Dendritic cell treated with granulocyte-macrophage colony-stimulating factor and Interleukin-4, amounts not matched to agents 40 ng/mL and 50 ng/mL, for 4 days (primary cell): Measurements from ENCODE around the gene MEIKIN.

ENCODE experiments used
- H3K27ac Mint-ChIP-seq: one replicate; pipeline ENCODE4 v1.8.0; 2022; ENCODE audit warnings: mild to moderate bottlenecking, mixed read lengths
- H3K27me3 Mint-ChIP-seq: one replicate; pipeline ENCODE4 v1.8.0; 2022; ENCODE audit warnings: mild to moderate bottlenecking, mixed read lengths
- H3K36me3 Mint-ChIP-seq: one replicate; pipeline ENCODE4 v1.8.0; 2022; ENCODE audit warnings: low read depth, mixed read lengths
- H3K4me1 Mint-ChIP-seq: one replicate; pipeline ENCODE4 v1.8.0; 2022; ENCODE audit warnings: low read depth, mixed read lengths
- H3K4me3 Mint-ChIP-seq: one replicate; pipeline ENCODE4 v1.8.0; 2022; ENCODE audit warnings: mild to moderate bottlenecking, moderate library complexity, mixed read lengths
- H3K9me3 Mint-ChIP-seq: one replicate; pipeline ENCODE4 v1.8.0; 2022; ENCODE audit warnings: mixed read lengths
- intact Hi-C: fragments of 100-400 bp; cut with micrococcal nuclease; formaldehyde crosslinking; loops from one replicate; pipeline ENCODE4 v1.15.0; 2022

The MEIKIN gene

DNA sequence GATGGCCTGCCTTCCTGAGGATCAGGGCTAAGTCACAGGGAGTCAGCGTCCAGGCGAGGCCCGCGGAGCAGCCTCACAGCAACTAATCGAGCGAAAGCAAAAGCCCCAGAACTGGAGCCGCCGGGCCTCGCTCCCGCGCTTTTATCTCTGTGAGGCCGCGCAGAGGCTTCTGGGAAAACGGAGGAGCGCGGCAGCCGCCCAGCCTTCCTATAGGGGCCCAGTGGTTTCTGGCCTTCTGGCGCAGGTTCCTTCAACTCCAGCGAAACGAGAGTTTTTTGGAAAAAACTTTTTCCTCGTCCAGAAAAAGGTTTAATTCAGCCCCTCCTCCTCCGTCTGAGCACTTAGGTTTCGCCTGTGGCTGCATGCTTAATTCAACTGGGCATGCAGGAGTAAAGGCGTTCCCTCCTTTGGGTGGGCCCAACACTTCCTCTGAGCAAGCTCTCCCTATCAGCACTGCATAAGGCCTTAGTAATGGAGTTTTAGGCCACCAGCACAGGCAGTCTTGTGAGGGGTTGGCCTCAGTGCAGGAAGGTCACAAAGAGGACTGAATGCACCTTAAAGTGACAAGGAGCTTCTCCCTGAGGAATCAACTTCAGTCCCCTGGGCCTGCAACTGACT is at the start of gene MEIKIN:
MEIKIN (minus strand) TSS at position 113 of the 618 bp plus-strand sequence. CDS start 158 bp downstream, outside the sequence.
- no peak within 1 kb of the TSS for H3K4me3 Mint-ChIP-seq
- intact Hi-C loops, result no loop called here

DNA sequence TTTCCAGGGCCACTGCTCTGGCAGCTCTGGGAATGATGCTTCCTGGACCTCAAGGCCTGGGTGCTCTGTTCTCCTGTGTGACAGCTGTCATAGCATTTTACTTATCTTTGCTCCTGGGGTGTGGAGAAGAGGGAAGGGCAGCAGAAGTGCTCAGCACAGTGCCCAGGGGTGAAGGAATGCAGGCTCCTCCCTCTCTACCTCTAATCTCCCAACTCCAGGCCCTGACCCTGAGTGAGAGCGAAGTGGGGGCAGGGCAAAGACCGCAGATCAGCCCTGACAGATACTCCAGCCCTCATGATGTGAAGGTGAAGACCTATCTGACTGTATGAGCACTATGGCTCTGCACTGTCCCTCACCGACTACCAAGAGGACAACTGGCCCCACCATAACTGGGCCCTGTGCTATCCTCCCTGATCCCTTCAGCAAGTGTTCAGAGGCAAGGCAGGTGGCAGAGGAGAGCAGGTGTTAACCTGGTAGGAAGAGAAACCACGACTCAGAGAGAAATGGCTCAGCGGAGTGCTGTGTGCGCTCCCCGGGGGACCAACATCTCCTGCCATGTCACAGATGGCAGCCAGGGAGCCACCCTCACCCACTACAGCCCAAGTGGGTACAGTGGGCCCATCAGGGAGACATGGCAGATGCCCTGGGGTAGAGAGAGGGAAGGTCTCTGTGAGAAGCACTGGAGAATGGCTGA is 49.2 kb upstream of the MEIKIN start:
- no peak overlapping the region for H3K4me3 Mint-ChIP-seq
- no peaks in the 10 kb centered on the region for H3K9me3 Mint-ChIP-seq
- no peaks in the 10 kb centered on the region for H3K4me1 Mint-ChIP-seq
- H3K36me3 Mint-ChIP-seq, result no peaks in the 10 kb centered on the region
- intact Hi-C loops, result no loop called here
- no peak overlapping the region for H3K27ac Mint-ChIP-seq
- H3K27me3 Mint-ChIP-seq, result no peaks in the 10 kb centered on the region

More for the DNA sequence above, at the start of gene MEIKIN:
- Mint-ChIP-seq H3K4me1 (peaks cover 25% of the 10 kb centered on the region), H3K27me3 (peaks cover 3% of the 10 kb centered on the region), H3K9me3 (no peaks in the 10 kb centered on the region), H3K27ac (no peak within 1 kb of the TSS), H3K36me3 (no peaks in the 10 kb centered on the region)

DNA sequence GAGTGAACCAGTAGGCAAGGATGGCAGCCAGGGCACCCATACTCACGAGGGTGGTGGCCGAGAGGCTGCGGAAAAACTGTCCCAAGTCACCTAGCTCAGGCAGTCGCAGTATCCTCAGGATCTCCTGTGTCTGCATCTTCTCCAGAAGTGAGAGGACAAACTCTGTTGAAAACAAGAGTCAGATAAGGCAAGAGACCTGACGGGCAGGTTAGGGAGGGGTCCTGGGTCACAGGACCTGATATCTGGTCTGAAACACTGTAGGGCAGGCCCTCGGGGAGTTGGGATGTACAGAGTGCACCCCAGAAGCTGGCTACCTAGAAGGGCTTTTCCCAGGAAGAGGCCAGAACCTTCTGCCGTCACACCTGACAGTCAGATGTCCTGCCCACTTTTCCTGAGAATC is 48.6 kb upstream of the MEIKIN start:
- H3K36me3 Mint-ChIP-seq, result no peaks in the 10 kb centered on the region
- no peaks in the 10 kb centered on the region for H3K9me3 Mint-ChIP-seq
- H3K27me3 Mint-ChIP-seq, result no peaks in the 10 kb centered on the region
- intact Hi-C loops, result no loop called here
- H3K4me1 Mint-ChIP-seq, result no peaks in the 10 kb centered on the region
- H3K4me3 Mint-ChIP-seq, result no peak overlapping the region
- H3K27ac Mint-ChIP-seq, result no peak overlapping the region

DNA sequence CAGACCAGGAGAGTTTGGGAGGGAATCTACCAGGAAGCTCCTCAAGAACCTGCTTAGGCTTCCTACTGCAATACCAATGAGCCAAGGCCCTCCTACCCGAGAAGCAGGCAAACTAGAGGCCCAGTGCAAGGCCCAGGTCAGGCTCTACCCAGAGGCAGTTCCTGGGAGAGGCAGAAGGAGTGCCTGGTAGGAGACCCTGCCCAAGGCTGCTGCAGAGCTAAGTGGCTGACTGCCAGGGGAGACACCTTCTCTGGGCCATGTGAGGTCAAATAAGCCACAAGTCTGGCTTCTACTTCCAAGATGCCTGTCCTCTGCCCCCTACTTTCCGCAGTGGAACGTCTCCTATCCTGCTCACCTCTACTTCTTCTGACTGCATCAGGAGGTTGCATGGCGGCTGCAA is 48.2 kb upstream of the MEIKIN start:
- Mint-ChIP-seq H3K9me3 (no peaks in the 10 kb centered on the region), H3K4me3 (no peak overlapping the region), H3K27me3 (no peaks in the 10 kb centered on the region), H3K27ac (no peak overlapping the region), H3K4me1 (no peaks in the 10 kb centered on the region), H3K36me3 (no peaks in the 10 kb centered on the region)
- intact Hi-C loops, result no loop called here

DNA sequence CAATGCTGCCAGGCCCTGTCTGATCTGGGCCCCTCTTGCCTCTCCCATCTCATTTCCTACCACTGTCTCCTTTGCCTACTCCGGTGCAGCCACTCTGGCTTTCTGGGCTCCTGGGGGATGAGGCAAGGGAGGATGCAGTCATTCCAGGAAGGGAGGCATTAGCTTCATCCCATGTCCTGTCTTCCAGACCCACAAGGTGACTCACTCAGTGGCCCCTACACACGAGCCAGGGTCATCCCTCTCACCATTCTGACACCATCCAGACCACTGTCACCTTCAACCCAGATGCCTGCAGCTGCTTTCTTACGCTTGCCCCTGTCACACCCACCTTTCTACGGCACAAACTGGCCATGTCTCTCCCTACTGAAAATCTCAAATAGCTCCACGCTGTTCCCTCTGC is 46.9 kb upstream of the MEIKIN start:
- no peaks in the 10 kb centered on the region for H3K4me1 Mint-ChIP-seq
- H3K4me3 Mint-ChIP-seq, result no peak overlapping the region
- no peaks in the 10 kb centered on the region for H3K9me3 Mint-ChIP-seq
- H3K27me3 Mint-ChIP-seq, result no peaks in the 10 kb centered on the region
- intact Hi-C loops, result no loop called here
- no peaks in the 10 kb centered on the region for H3K36me3 Mint-ChIP-seq
- H3K27ac Mint-ChIP-seq, result no peak overlapping the region

GRCh38 chr5:131991593-131992324 is 46.3 kb upstream of the MEIKIN start:
- intact Hi-C loops, result no loop called here
- no peaks in the 10 kb centered on the region for H3K27me3 Mint-ChIP-seq
- H3K27ac Mint-ChIP-seq, result no peak overlapping the region
- H3K4me3 Mint-ChIP-seq, result no peak overlapping the region
- no peaks in the 10 kb centered on the region for H3K36me3 Mint-ChIP-seq
- no peaks in the 10 kb centered on the region for H3K4me1 Mint-ChIP-seq
- no peaks in the 10 kb centered on the region for H3K9me3 Mint-ChIP-seq

DNA sequence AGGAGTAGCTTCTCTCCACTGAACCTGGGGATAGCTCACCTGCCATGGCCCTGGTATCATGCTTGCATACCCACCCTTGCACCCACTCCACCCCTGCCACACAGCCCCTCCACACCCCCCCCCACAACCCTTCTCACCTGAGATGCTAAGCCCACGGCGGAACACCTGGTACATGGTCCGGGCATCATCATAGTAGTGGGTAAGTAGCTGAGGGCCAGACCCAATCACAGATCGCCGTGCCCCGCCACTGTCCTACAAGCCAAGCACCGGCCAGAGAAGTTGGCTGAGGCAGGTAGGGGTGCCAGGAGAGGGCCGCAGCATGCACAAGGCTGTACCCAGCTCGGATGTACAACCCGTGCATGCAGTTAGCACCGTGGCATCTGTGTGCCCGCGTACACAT is 45.3 kb upstream of the MEIKIN start:
- H3K36me3 Mint-ChIP-seq, result no peaks in the 10 kb centered on the region
- no peaks in the 10 kb centered on the region for H3K9me3 Mint-ChIP-seq
- H3K4me3 Mint-ChIP-seq, result no peak overlapping the region
- intact Hi-C loops, result no loop called here
- H3K4me1 Mint-ChIP-seq, result no peaks in the 10 kb centered on the region
- H3K27ac Mint-ChIP-seq, result no peak overlapping the region
- no peaks in the 10 kb centered on the region for H3K27me3 Mint-ChIP-seq

GRCh38 chr5:131988601-131989000 is 43.1 kb upstream of the MEIKIN start:
- intact Hi-C loops, result no loop called here

DNA sequence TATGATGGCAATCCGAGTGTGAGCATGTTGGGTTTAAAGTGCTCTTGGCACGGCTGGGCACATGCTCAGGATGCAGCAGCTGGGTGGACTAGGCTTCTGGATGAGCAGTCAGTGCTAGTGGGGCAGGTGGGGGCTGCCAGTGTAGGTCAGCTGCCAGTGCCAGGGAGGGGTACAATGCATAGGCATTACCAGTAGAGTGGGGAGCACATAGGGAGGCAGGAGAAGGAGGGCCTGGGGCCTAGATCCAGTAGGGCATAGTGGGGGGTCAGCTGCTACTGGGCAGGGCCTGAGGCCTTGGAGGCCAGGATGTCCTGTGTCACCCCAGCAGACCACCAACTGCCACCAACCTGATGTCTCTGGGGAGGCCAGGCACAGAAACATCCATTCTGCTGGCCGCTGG is 41.8 kb upstream of the MEIKIN start:
- no peaks in the 10 kb centered on the region for H3K36me3 Mint-ChIP-seq
- no peak overlapping the region for H3K4me3 Mint-ChIP-seq
- no peaks in the 10 kb centered on the region for H3K4me1 Mint-ChIP-seq
- H3K27me3 Mint-ChIP-seq, result peaks cover 2% of the 10 kb centered on the region
- intact Hi-C loops, result no loop called here
- no peaks in the 10 kb centered on the region for H3K9me3 Mint-ChIP-seq
- no peak overlapping the region for H3K27ac Mint-ChIP-seq

More at GRCh38 chr5:131988601-131989000, 43.1 kb upstream of the MEIKIN start:
- Mint-ChIP-seq H3K4me1 (no peaks in the 10 kb centered on the region), H3K27ac (no peak overlapping the region), H3K36me3 (no peaks in the 10 kb centered on the region), H3K9me3 (no peaks in the 10 kb centered on the region), H3K4me3 (no peak overlapping the region), H3K27me3 (no peaks in the 10 kb centered on the region)

DNA sequence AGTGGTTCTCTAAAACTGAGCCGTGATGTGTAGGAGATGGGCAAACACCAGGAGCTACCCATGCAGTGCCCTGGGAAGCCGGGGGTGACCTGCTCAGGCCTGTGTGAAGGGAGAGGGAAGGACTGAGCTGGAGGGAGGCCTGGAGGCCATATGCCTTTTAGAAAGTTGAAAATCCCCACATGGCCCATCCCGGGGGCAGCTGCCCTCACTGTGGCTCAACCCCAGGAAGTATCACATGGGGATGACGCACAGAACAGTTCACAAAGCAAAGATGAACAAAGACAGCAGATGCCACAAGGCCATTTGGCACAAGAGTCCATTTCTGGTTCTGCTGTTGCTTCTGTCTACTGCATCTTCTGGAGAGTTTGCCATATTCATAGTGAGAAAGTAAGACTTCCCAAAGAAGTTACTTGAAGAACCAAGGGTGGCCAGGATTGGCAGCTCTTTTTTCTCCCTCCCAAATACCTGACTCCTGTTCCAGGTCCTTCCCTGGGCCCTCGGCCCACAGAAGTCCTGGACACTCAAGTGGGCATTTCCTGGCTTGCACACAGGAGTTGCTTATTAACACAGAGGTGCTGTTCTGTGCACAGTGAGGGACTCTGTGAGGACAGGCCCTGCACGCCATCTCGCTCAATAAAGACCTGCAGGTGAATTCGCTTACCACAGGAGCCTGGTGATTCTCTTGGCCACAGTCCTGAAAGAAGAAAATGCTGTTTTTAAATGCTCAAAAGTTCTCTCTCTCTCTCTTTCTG is 40.9 kb upstream of the MEIKIN start:
- Mint-ChIP-seq H3K36me3 (no peaks in the 10 kb centered on the region), H3K27ac (no peak overlapping the region)
- intact Hi-C loops, result no loop called here

DNA sequence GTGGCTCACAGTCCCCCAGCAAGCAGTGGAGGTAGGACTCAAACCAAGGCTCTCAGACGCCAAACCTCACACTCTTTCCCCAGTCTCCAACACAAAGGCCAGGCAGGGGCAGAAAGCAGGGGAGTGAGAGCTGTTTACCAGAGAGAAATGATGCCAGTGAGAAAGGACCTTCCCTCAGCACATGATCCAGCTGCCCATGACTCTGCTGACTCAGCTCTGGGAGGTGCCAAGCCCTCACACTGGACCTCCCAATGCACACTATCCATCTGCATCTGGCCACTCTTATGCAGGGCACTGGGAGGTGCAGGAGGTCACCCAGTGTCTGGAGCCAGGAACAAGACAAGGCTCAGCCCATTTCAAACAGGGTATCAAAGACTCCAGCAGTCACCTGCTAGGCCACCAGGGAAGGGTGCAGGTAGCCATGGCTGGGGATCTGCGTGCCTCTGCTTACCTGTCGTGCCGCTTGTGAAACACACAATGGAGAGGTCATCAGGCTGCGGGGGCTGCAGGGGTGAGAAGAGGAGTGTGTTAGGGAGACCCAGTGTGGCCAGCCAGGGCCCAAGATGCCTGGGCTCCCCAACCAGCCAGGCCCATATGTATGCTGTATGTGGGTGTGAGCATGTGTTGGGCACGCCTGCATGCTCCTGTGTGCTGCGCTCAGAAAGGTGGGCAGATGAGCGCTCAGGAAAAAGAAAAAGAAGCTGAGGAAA is 39.6 kb upstream of the MEIKIN start:
- Mint-ChIP-seq H3K27me3 (peaks cover 2% of the 10 kb centered on the region), H3K4me3 (no peak overlapping the region), H3K27ac (no peak overlapping the region), H3K4me1 (no peaks in the 10 kb centered on the region), H3K9me3 (no peaks in the 10 kb centered on the region), H3K36me3 (no peaks in the 10 kb centered on the region)
- intact Hi-C loops, result no loop called here

More for the DNA sequence above, 40.9 kb upstream of the MEIKIN start:
- Mint-ChIP-seq H3K4me3 (no peak overlapping the region), H3K4me1 (no peaks in the 10 kb centered on the region), H3K9me3 (no peaks in the 10 kb centered on the region), H3K27me3 (peaks cover 2% of the 10 kb centered on the region)

GRCh38 chr5:131983244-131983771 is 37.8 kb upstream of the MEIKIN start:
- H3K36me3 Mint-ChIP-seq, result no peaks in the 10 kb centered on the region
- no peaks in the 10 kb centered on the region for H3K4me1 Mint-ChIP-seq
- no peak overlapping the region for H3K4me3 Mint-ChIP-seq
- H3K27ac Mint-ChIP-seq, result no peak overlapping the region
- H3K9me3 Mint-ChIP-seq, result no peaks in the 10 kb centered on the region
- intact Hi-C loops, result no loop called here
- H3K27me3 Mint-ChIP-seq, result peaks cover 2% of the 10 kb centered on the region

DNA sequence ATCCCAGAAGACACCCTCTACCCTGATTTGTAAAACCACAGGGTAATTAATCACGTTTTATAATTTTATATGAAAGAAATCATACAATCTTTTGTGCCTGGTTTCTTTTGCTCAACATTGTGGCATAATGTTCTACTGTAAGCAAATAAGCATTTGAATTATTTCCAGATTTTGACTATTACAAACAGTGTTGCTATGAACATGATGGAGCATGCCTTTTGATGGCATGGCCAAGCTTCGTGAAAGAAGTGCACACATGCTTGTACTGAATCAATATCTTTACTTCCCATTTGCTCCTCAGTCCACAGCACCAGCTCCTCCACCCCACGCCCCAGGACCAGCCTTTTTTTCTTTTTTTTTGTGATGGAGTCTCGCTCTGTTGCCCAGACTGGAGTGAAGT is 36.1 kb upstream of the MEIKIN start:
- H3K27me3 Mint-ChIP-seq, result peaks cover 2% of the 10 kb centered on the region
- no peaks in the 10 kb centered on the region for H3K9me3 Mint-ChIP-seq
- no peak overlapping the region for H3K4me3 Mint-ChIP-seq
- H3K27ac Mint-ChIP-seq, result no peak overlapping the region
- H3K36me3 Mint-ChIP-seq, result no peaks in the 10 kb centered on the region
- intact Hi-C loops, result no loop called here
- no peaks in the 10 kb centered on the region for H3K4me1 Mint-ChIP-seq
